HG03139 (cell line): ENCODE measurements around the gene OVOL1.

Source experiments
- ATAC-seq: cut with Tn5 transposase; IDR thresholded peaks from one replicate; pipeline ENCODE4 v1.9.1; 2021; ENCODE audit not compliant: unreplicated experiment

Gene OVOL1

GRCh38 chr11:65777821-65778361, 9.0 kb upstream of the OVOL1 start:
- ATAC-seq, result no peak

GRCh38 chr11:65778431-65778900, 8.4 kb upstream of the OVOL1 start:
- ATAC-seq, result no peak

- ATAC-seq, result no peak
Measured at GRCh38 chr11:65778901-65779668, 7.8 kb upstream of the OVOL1 start.

GRCh38 chr11:65779669-65779918, 7.3 kb upstream of the OVOL1 start:
- ATAC-seq, result no peak

- peak; percentile 39 for ATAC-seq
Measured at GRCh38 chr11:65779919-65780769, 6.7 kb upstream of the OVOL1 start.

GRCh38 chr11:65780770-65781151, 6.1 kb upstream of the OVOL1 start, which contains the start of gene AP5B1:
AP5B1 (minus strand) TSS chr11:65780976; CDS start chr11:65780591, 385 bp downstream.
- peak; percentile 61 for ATAC-seq

- ATAC-seq, result peak; percentile 25
Measured at GRCh38 chr11:65781152-65781961, 5.5 kb upstream of the OVOL1 start.

GRCh38 chr11:65781962-65782815, 4.7 kb upstream of the OVOL1 start:
- ATAC-seq, result no peak

GRCh38 chr11:65782816-65783228, 4.0 kb upstream of the OVOL1 start:
- no peak for ATAC-seq

GRCh38 chr11:65785319-65786007, 1.4 kb upstream of the OVOL1 start:
- ATAC-seq, result no peak

GRCh38 chr11:65786008-65786785, 666 bp upstream of the OVOL1 start:
- ATAC-seq, result no peak

GRCh38 chr11:65787649-65788622, 1.1 kb downstream of the OVOL1 start:
- no peak for ATAC-seq

- ATAC-seq, result no peak
Measured at GRCh38 chr11:65788821-65789220, 2.0 kb downstream of the OVOL1 start.

- no peak for ATAC-seq
Measured at GRCh38 chr11:65789230-65790103, 2.6 kb downstream of the OVOL1 start.

GRCh38 chr11:65790104-65790901, 3.4 kb downstream of the OVOL1 start:
- ATAC-seq, result no peak
